ENCODE results near the gene FOXA2.

The FOXA2 gene

GRCh38 chr20:22535483-22535882, 48.9 kb downstream of the FOXA2 start:
- Histone ChIP-seq H3K4me3 (no peak overlapping the region), H3K27ac (no peak overlapping the region)
- TF ChIP-seq CTCF (IDR thresholded peaks at IDR 0.05), result no peak
- no peak for DNase-seq (ENCODE audit: low spot score)

- Histone ChIP-seq H3K27ac (no peak overlapping the region), H3K4me3 (no peak overlapping the region)
- no peak for TF ChIP-seq CTCF (IDR thresholded peaks at IDR 0.05)
- DNase-seq (ENCODE audit: low spot score), result no peak
Measured at GRCh38 chr20:22533823-22534751, 50.3 kb downstream of the FOXA2 start.

GRCh38 chr20:22532598-22532997, 51.8 kb downstream of the FOXA2 start:
- H3K4me3 ChIP-seq, result no peak overlapping the region
- no peak overlapping the region for H3K27ac ChIP-seq
- TF ChIP-seq CTCF (IDR thresholded peaks at IDR 0.05), result no peak
- no peak for DNase-seq (ENCODE audit: low spot score)

- no peak for DNase-seq (ENCODE audit: low spot score)
- no peak for TF ChIP-seq CTCF (IDR thresholded peaks at IDR 0.05)
- Histone ChIP-seq H3K27ac (no peak overlapping the region), H3K4me3 (no peak overlapping the region)
Measured at GRCh38 chr20:22531756-22532155, 52.6 kb downstream of the FOXA2 start.

- DNase-seq (ENCODE audit: low spot score), result no peak
- H3K4me3 ChIP-seq, result no peak overlapping the region
- TF ChIP-seq CTCF (IDR thresholded peaks at IDR 0.05), result no peak
- no peak overlapping the region for H3K27ac ChIP-seq
Measured at GRCh38 chr20:22531056-22531615, 53.2 kb downstream of the FOXA2 start.
